HG03460 (cell line): ENCODE measurements around the gene CGN.
"Not testable (repeated sequence)": the region's sequence is repeated elsewhere in the genome, so short reads cannot be mapped to it uniquely, and the experiment has no call there.

ENCODE experiments used
- ATAC-seq: cut with Tn5 transposase; IDR thresholded peaks from one replicate; pipeline ENCODE4 v1.9.1; 2021; ENCODE audit not compliant: unreplicated experiment

The CGN gene

GRCh38 chr1:151519667-151520066 is 8.5 kb downstream of the CGN start:
- ATAC-seq = no peak

- no peak for ATAC-seq
These were observed 9.2 kb downstream of the CGN start for GRCh38 chr1:151520359-151520758.

DNA sequence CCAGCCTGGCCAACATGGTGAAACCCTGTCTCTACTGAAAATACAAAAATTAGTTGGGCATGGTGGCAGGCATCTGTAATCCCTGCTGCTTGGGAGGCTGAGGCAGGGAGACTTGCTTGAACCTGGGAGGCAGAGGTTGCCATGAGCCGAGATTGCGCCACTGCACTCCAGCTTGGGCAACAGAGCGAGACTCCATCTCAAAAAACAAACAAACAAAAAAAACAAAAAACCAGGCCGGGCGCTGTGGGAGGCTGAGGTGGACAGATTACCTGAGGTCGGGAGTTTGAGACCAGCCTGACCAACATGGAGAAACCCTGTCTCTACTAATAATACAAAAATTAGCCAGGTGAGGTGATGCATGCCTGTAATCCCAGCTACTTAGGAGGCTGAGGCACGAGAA is 11.2 kb downstream of the CGN start:
- not testable (repeated sequence) for ATAC-seq

- ATAC-seq = no peak
These were observed 12.1 kb downstream of the CGN start for GRCh38 chr1:151523326-151523725.

- ATAC-seq = no peak
These were observed 13.5 kb downstream of the CGN start for GRCh38 chr1:151524736-151525135.

- ATAC-seq = no peak
These were observed 15.7 kb downstream of the CGN start for GRCh38 chr1:151526735-151527525.

GRCh38 chr1:151529211-151529702 is 18.1 kb downstream of the CGN start:
- no peak for ATAC-seq

GRCh38 chr1:151529781-151530180 is 18.6 kb downstream of the CGN start:
- ATAC-seq = no peak

DNA sequence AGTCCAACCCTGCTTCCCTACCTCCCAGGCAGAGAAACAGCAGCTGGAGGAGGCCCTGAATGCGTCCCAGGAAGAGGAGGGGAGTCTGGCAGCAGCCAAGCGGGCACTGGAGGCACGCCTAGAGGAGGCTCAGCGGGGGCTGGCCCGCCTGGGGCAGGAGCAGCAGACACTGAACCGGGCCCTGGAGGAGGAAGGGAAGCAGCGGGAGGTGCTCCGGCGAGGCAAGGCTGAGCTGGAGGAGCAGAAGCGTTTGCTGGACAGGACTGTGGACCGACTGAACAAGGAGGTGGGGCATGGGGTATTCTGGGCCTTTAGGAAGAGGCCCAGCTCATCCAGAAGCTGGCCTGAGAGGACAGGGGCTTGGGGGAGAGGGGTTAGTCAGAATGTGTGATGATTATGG is 19.3 kb downstream of the CGN start:
- ATAC-seq = no peak

DNA sequence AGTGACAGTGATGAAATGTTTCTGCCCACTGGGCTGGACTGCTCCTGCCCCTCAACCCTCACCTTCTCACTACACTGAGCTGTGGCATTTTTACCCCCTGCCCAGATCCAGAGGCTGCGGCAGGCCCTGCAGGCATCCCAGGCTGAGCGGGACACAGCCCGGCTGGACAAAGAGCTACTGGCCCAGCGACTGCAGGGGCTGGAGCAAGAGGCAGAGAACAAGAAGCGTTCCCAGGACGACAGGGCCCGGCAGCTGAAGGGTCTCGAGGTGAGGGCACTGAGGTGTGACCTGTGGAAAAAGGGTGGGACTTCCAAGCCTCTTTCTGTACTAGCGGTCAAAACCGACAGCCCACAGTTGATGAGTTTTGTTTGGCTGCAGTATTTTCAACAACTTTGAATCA is 22.7 kb downstream of the CGN start:
- ATAC-seq = no peak

GRCh38 chr1:151534662-151535278 is 23.6 kb downstream of the CGN start:
- ATAC-seq = no peak

- ATAC-seq = no peak
These were observed 24.4 kb downstream of the CGN start for GRCh38 chr1:151535326-151536271.

GRCh38 chr1:151536499-151536898 is 25.3 kb downstream of the CGN start:
- no peak for ATAC-seq

DNA sequence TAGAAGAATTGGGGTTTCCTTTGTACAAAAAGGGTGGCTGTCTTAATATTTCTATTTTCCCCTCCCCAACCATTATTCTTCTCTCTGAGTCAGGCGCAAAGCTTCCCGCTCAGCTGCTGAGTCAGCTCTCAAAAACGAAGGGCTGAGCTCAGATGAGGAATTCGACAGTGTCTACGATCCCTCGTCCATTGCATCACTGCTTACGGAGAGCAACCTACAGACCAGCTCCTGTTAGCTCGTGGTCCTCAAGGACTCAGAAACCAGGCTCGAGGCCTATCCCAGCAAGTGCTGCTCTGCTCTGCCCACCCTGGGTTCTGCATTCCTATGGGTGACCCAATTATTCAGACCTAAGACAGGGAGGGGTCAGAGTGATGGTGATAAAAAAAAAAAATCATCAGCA is 25.9 kb downstream of the CGN start:
- no peak for ATAC-seq

DNA sequence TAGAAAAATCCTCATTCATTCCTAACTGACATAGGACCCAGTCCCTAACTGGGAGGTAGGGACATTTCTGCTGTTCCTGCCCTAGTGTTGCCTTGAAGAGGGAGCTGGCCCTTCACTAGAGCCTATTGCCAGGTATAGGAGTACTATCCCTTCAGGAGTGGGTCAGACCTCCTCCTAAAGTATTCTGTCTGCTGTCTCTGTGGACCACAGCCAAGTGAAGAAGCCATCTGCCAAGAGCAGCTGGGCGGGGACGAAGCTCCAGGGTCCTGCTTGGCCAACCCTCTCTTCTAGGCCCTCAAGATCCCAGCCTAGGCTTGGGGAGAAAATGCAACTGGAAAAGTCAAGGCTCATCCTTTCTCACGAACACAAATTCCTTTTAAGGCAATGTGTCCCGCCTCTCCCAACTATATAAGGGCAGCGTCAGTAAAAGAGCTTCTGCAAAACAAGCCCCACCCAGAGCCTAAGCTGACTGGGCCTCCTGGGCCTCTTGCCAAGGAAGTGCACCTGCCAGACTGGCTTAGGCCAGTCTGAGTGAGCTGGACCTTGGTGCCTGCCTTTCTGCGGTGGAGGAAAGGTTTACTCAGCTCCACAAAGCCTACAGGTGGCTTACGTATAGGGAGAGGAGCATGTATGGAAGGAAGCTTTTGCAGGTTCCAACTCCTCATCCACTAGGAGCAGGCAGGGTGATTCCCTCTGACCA is 28.3 kb downstream of the CGN start:
- peak; percentile 51 for ATAC-seq

GRCh38 chr1:151540021-151540981 is 29.1 kb downstream of the CGN start, which contains the start of gene TUFT1:
TSS of gene TUFT1 (plus strand) at chr1:151540309. CDS start at chr1:151540367, 58 bp downstream.
- ATAC-seq = peak; percentile 83

GRCh38 chr1:151540982-151541377 is 29.8 kb downstream of the CGN start:
- ATAC-seq = no peak

- ATAC-seq = no peak
These were observed 30.6 kb downstream of the CGN start for GRCh38 chr1:151541752-151542151.

DNA sequence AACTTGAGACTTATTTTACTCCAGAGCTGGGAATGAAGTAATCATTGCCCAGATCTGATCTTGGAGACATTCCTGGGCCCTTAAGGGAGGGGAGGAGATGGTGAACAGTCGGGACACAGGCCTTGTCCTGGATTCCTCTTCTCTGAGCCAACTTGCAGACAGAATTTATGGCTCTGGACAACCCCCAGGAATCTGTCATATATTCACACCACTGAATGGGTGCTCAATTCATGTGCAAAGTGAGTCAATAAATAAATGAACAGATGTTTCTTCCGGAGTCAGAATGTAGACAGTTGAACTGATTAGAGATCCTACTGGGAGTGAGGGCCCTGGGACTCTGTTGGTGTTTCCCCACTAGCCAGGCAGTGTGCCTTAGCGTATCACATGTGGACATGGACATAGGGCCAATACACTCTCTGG is 31.5 kb downstream of the CGN start:
- ATAC-seq = no peak
